Parathyroid adenoma (tissue), 2 donors: ENCODE results near the gene MKNK2.

ENCODE experiments used
- H2AFZ ChIP-seq: fragments of 300-600 bp; sonication (generic); one replicate; pipeline ENCODE4 v1.7.0; 2017; ENCODE audit warnings: antibody characterized with exemption, mild to moderate bottlenecking
- H3K27ac ChIP-seq: fragments of 300-600 bp; sonication (generic); one replicate; pipeline ENCODE4 v1.7.0; 2017
- H3K27me3 ChIP-seq: fragments of 300-600 bp; sonication (generic); one replicate; pipeline ENCODE4 v1.7.0; 2017; ENCODE audit warnings: low read length; ENCODE audit not compliant: control insufficient read depth, insufficient read depth
- H3K36me3 ChIP-seq: fragments of 300-600 bp; sonication (generic); one replicate; pipeline ENCODE4 v1.7.0; 2017; ENCODE audit warnings: low read length; ENCODE audit not compliant: control insufficient read depth, insufficient read depth
- H3K4me1 ChIP-seq: fragments of 300-600 bp; sonication (generic); one replicate; pipeline ENCODE4 v1.7.0; 2017; ENCODE audit warnings: control low read depth
- H3K4me2 ChIP-seq: fragments of 300-600 bp; sonication (generic); one replicate; pipeline ENCODE4 v1.7.0; 2017; ENCODE audit warnings: low read length
- H3K4me3 ChIP-seq: fragments of 300-600 bp; sonication (generic); one replicate; pipeline ENCODE4 v1.7.0; 2017; ENCODE audit warnings: low read depth, low read length
- H3K79me2 ChIP-seq: fragments of 300-600 bp; sonication (generic); one replicate; pipeline ENCODE4 v1.7.0; 2017; ENCODE audit warnings: control low read depth
- H3K9ac ChIP-seq: fragments of 300-600 bp; sonication (generic); one replicate; pipeline ENCODE4 v1.7.0; 2017; ENCODE audit warnings: mild to moderate bottlenecking
- H3K9me3 ChIP-seq: fragments of 300-600 bp; sonication (generic); one replicate; pipeline ENCODE4 v1.7.0; 2017; ENCODE audit warnings: low read length; ENCODE audit not compliant: control insufficient read depth
- TF ChIP-seq, protein P1 (sequence below): fragments of 300-600 bp; sonication (generic); IDR thresholded peaks from one replicate; pipeline ENCODE4 v1.7.0; 2017; ENCODE audit warnings: antibody characterized with exemption, mild to moderate bottlenecking
- donor health status: primary hyperparathyroidism.

MKNK2 gene

DNA sequence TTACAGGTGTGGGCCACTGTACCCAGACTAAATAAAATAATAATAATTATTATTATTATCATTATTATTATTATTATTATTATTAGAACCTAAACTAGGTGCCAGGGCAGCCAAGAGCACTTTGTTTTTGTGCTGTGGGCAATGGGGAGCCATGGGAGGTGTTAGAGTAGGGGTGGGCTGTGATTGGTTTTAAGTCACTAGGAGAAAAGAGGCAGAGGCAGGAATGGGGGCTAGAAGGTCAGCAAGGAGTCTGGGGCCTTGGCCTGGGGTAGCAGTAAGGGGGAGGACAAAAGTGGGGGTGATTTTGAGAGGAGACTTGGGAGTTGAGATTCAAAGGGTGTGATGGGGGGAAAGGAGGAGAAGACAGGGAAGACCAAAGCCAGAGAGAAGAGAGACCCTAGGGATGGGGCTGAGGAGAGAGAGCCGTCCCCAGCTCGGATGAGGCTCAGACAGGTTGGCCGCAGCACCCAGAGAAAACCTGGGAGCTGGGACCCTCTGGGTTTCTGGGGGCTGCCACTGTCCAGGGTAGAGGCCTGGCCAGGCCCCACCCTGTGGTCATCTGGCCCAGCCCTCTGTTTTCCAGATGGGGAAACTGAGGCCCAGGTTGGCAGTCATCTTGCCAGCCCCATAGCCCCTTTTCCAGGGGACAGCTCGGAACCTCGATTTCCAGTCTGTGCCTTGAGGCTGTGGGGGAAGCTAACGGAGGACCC is 17.8 kb downstream of the MKNK2 start:
- H3K27me3 ChIP-seq = no peaks in the 10 kb centered on the region
- H3K79me2 ChIP-seq = no peaks in the 10 kb centered on the region
- peaks cover 12% of the 10 kb centered on the region for H3K4me1 ChIP-seq
- TF ChIP-seq, protein P1, sequence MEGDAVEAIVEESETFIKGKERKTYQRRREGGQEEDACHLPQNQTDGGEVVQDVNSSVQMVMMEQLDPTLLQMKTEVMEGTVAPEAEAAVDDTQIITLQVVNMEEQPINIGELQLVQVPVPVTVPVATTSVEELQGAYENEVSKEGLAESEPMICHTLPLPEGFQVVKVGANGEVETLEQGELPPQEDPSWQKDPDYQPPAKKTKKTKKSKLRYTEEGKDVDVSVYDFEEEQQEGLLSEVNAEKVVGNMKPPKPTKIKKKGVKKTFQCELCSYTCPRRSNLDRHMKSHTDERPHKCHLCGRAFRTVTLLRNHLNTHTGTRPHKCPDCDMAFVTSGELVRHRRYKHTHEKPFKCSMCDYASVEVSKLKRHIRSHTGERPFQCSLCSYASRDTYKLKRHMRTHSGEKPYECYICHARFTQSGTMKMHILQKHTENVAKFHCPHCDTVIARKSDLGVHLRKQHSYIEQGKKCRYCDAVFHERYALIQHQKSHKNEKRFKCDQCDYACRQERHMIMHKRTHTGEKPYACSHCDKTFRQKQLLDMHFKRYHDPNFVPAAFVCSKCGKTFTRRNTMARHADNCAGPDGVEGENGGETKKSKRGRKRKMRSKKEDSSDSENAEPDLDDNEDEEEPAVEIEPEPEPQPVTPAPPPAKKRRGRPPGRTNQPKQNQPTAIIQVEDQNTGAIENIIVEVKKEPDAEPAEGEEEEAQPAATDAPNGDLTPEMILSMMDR = no peak
- no peak overlapping the region for H3K4me3 ChIP-seq
- H2AFZ ChIP-seq = no peak overlapping the region
- H3K9ac ChIP-seq = no peak overlapping the region
- H3K9me3 ChIP-seq = no peaks in the 10 kb centered on the region
- no peaks in the 10 kb centered on the region for H3K36me3 ChIP-seq
- no peak overlapping the region for H3K4me2 ChIP-seq
- H3K27ac ChIP-seq = no peak overlapping the region

DNA sequence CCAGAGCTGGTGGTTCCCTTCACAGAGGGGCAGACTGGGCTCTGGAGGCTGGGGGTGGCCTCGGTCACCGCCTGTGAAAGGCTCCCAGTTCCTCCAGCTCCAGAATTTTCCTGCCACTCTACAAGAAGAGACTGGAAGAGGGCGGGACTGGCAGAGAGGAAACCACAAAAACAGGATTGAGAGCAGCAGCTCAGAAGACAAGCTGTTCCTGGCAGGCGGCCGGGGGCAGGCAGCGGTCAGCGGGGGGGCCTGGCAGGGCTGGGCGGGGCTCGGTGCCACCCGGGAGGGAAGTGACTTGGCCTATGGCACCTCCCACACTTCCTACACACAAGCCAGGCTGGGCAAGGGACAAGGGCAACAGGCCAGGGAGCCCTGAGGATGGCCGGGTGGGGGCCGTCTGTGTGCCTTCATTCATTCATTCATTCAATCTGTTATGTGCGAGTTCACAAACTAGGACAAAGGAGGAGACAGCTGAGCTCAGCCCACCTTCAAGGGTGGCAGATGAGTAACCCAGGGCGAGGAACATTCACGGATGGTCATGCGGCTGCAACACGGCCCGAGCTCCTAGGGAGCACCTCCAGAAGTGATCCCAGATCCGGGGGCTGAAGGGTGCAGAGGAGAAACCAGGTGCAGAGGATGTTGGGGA is 18.6 kb downstream of the MKNK2 start:
- Histone ChIP-seq H3K79me2 (no peaks in the 10 kb centered on the region), H3K4me1 (peaks cover 12% of the 10 kb centered on the region), H3K9me3 (no peaks in the 10 kb centered on the region), H3K4me3 (peak overlapping the region; percentile 55), H3K9ac (no peak overlapping the region), H3K27ac (peak overlapping the region; percentile 76), H3K4me2 (peak overlapping the region; percentile 84), H2AFZ (peak overlapping the region; percentile 76), H3K36me3 (no peaks in the 10 kb centered on the region), H3K27me3 (no peaks in the 10 kb centered on the region)
- TF ChIP-seq, protein P1 = no peak

DNA sequence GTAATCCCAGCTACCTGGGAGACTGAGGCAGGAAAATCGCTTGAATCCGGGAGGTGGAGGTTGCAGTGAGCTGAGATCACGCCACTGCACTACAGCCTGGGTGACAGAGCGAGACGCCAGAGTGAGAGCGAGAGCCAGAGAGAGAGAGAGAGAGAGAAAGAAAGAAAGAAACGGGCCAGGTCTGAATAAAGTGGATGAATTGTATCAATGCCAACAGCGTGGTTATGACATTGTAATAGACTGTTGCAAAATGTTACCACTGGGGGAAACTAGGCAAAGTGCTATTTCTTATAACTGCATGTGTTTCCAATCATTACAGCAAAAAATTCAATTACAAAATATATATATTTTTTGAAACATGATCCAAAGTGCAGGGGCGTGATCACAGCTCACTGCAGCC is 23.7 kb downstream of the MKNK2 start:
- Histone ChIP-seq H3K27ac (no peak overlapping the region), H3K9ac (no peak overlapping the region), H3K79me2 (no peaks in the 10 kb centered on the region), H3K27me3 (no peaks in the 10 kb centered on the region), H3K4me3 (no peak overlapping the region), H3K9me3 (no peaks in the 10 kb centered on the region), H3K36me3 (no peaks in the 10 kb centered on the region), H3K4me2 (no peak overlapping the region), H3K4me1 (peaks cover 8% of the 10 kb centered on the region), H2AFZ (no peak overlapping the region)
- TF ChIP-seq, protein P1 = no peak

DNA sequence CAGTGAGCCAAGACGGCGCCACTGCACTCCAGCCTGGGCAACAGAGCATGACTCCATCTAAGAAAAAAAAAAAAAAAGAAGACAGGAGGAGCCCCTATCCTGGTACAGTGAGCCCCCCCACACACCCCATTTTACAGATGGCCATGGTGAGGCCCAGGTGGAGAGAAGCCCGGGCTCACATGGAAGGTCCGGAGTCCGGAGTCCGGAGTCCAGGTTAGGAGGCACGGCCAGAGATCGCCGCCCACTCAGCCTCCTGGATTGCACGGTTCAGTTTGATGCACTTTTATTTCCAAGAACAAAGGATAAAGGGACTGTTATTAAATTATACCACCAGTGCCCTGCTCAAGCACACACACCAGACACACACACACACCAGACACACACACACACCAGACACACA is 24.3 kb downstream of the MKNK2 start:
- Histone ChIP-seq H3K9ac (no peak overlapping the region), H3K27ac (no peak overlapping the region), H3K4me1 (peaks cover 4% of the 10 kb centered on the region), H3K79me2 (no peaks in the 10 kb centered on the region), H3K4me3 (no peak overlapping the region), H3K36me3 (no peaks in the 10 kb centered on the region), H3K27me3 (no peaks in the 10 kb centered on the region), H3K9me3 (no peaks in the 10 kb centered on the region), H2AFZ (no peak overlapping the region), H3K4me2 (no peak overlapping the region)
- TF ChIP-seq, protein P1 = no peak

DNA sequence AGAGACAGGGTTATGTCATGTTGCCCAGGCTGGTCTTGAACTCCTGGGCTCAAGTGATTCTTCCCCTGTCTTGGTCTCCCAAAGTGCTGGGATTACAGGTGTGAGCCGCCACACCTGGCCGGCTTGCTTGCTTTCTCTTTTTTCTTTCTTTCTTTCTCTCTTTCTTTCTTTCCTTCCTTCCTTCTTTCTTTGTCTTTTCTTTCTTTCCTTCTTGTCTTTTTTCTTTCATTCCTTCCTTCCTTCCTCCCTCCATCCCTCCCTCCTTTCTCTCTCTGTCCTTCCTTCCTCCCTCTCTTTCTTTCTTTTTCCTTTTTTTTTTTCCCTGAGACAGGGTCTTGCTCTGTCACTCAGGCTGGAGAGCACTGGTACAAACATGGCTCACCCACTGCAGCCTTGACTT is 28.8 kb downstream of the MKNK2 start:
- H3K36me3 ChIP-seq = no peaks in the 10 kb centered on the region
- H3K4me1 ChIP-seq = peaks cover 2% of the 10 kb centered on the region
- no peaks in the 10 kb centered on the region for H3K9me3 ChIP-seq
- H3K9ac ChIP-seq = no peak overlapping the region
- TF ChIP-seq, protein P1 = no peak
- H3K79me2 ChIP-seq = no peaks in the 10 kb centered on the region
- no peak overlapping the region for H3K4me3 ChIP-seq
- H3K27ac ChIP-seq = no peak overlapping the region
- no peak overlapping the region for H2AFZ ChIP-seq
- no peaks in the 10 kb centered on the region for H3K27me3 ChIP-seq
- H3K4me2 ChIP-seq = no peak overlapping the region
